ENCODE results near the gene BOD1L1. TPM values are rescaled to one million over a fixed set of nuclear protein-coding genes. Genes with fewer than 3 reads are reported as not detected.
A peak's percentile ranks its signal among the peaks of the same experiment; 100 is the strongest.
"Not testable (repeated sequence)": the region's sequence is repeated elsewhere in the genome, so short reads cannot be mapped to it uniquely, and the experiment has no call there.

The BOD1L1 gene
- polyA plus RNA-seq, 1 donor: 37.3 TPM

- not testable (repeated sequence) for H3K4me3 ChIP-seq (ENCODE audit: low read length); DNase-seq; H3K4me1 ChIP-seq (ENCODE audit: control insufficient read depth, insufficient read depth, low read length); H3K9me3 ChIP-seq (ENCODE audit: control insufficient read depth, low read depth, low read length); H3K27me3 ChIP-seq (ENCODE audit: control insufficient read depth, insufficient read depth, low read length); H3K36me3 ChIP-seq (ENCODE audit: control insufficient read depth, insufficient read depth, low read length); H3K27ac ChIP-seq (ENCODE audit: low read length)
- 80% methylated on average over 1 of the region's 5 CpGs for WGBS (ENCODE audit: insufficient coverage, low lambda C conversion rate)
Measured at GRCh38 chr4:13560111-13560510, 67.4 kb downstream of the BOD1L1 start.

- no peaks in the 10 kb centered on the region for H3K4me1 ChIP-seq (ENCODE audit: control insufficient read depth, insufficient read depth, low read length)
- peaks cover 6% of the 10 kb centered on the region for H3K27me3 ChIP-seq (ENCODE audit: control insufficient read depth, insufficient read depth, low read length)
- DNase-seq: no peak
- WGBS (ENCODE audit: insufficient coverage, low lambda C conversion rate): 46% methylated on average over 2 of the region's 2 CpGs
- H3K9me3 ChIP-seq (ENCODE audit: control insufficient read depth, low read depth, low read length): no peaks in the 10 kb centered on the region
- H3K27ac ChIP-seq (ENCODE audit: low read length): no peak overlapping the region
- H3K4me3 ChIP-seq (ENCODE audit: low read length): no peak overlapping the region
- no peaks in the 10 kb centered on the region for H3K36me3 ChIP-seq (ENCODE audit: control insufficient read depth, insufficient read depth, low read length)
Measured at GRCh38 chr4:13559413-13559812, 68.1 kb downstream of the BOD1L1 start.

- Histone ChIP-seq H3K9me3 (ENCODE audit: control insufficient read depth, low read depth, low read length) (no peaks in the 10 kb centered on the region), H3K27me3 (ENCODE audit: control insufficient read depth, insufficient read depth, low read length) (peaks cover 6% of the 10 kb centered on the region), H3K27ac (ENCODE audit: low read length) (no peak overlapping the region), H3K4me1 (ENCODE audit: control insufficient read depth, insufficient read depth, low read length) (no peaks in the 10 kb centered on the region), H3K36me3 (ENCODE audit: control insufficient read depth, insufficient read depth, low read length) (no peaks in the 10 kb centered on the region), H3K4me3 (ENCODE audit: low read length) (no peak overlapping the region)
- no CpG with 5 or more reads among the region's 1 CpG for WGBS (ENCODE audit: insufficient coverage, low lambda C conversion rate)
- no peak for DNase-seq
Measured at GRCh38 chr4:13558881-13559280, 68.6 kb downstream of the BOD1L1 start.

DNA sequence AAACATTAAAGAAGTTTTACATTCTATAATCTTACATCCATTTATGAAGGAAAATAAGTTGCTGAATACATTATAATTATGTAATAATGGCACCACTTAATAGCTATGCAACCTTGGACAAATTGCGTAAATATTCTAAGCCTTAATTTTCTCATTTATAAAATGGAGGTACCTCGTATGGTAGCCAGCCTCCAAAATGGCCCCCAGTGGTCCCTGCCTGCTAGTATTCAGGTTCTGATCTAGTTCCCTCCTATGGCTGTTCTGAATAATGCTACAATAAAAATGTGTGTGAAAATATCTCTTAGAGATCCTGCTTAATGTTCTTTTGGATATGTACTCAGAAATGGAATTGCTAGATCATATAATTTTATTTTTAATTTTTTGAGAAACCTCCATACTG is 72.2 kb downstream of the BOD1L1 start:
- Histone ChIP-seq H3K27me3 (ENCODE audit: control insufficient read depth, insufficient read depth, low read length) (peaks cover 8% of the 10 kb centered on the region), H3K4me3 (ENCODE audit: low read length) (no peak overlapping the region), H3K36me3 (ENCODE audit: control insufficient read depth, insufficient read depth, low read length) (no peaks in the 10 kb centered on the region), H3K9me3 (ENCODE audit: control insufficient read depth, low read depth, low read length) (no peaks in the 10 kb centered on the region), H3K4me1 (ENCODE audit: control insufficient read depth, insufficient read depth, low read length) (no peaks in the 10 kb centered on the region), H3K27ac (ENCODE audit: low read length) (no peak overlapping the region)
- 40% methylated on average over 1 of the region's 2 CpGs for WGBS (ENCODE audit: insufficient coverage, low lambda C conversion rate)
- DNase-seq: no peak

GRCh38 chr4:13553081-13553480 is 74.4 kb downstream of the BOD1L1 start:
- WGBS (ENCODE audit: insufficient coverage, low lambda C conversion rate): no CpG with 5 or more reads among the region's 1 CpG
- H3K36me3 ChIP-seq (ENCODE audit: control insufficient read depth, insufficient read depth, low read length): no peaks in the 10 kb centered on the region
- peaks cover 28% of the 10 kb centered on the region for H3K27me3 ChIP-seq (ENCODE audit: control insufficient read depth, insufficient read depth, low read length)
- no peak overlapping the region for H3K4me3 ChIP-seq (ENCODE audit: low read length)
- H3K27ac ChIP-seq (ENCODE audit: low read length): no peak overlapping the region
- peaks cover 3% of the 10 kb centered on the region for H3K4me1 ChIP-seq (ENCODE audit: control insufficient read depth, insufficient read depth, low read length)
- no peak for DNase-seq
- no peaks in the 10 kb centered on the region for H3K9me3 ChIP-seq (ENCODE audit: control insufficient read depth, low read depth, low read length)

DNA sequence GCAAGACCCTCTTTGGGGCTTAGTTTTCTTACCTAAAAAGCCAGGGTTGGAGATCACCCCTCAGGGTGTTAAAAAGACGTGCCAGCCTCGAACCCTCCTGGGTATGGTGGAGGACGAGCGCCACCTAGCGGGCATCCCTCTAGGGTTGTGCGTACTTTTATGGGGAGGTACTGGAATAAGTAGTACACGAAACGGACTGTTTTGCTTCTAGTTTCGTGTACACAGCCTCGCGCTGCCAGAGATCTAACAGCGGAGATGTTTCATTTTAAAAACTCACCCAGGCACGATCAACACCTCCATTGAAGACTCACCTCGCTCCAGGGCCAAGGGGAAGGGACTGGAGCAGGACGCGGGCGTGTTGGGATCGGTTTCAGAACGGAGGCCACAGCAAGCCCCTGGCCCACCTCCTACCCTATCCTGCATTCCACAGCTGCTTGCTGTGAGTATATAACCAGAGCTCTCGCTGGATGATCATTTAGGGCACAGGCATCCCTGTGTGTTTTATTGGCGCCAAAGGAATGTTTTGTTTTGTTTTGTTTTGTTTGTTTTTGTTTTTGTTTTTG is 78.5 kb downstream of the BOD1L1 start:
- no peaks in the 10 kb centered on the region for H3K36me3 ChIP-seq (ENCODE audit: control insufficient read depth, insufficient read depth, low read length)
- H3K4me3 ChIP-seq (ENCODE audit: low read length): peak overlapping the region; percentile 26
- peaks cover 58% of the 10 kb centered on the region for H3K27me3 ChIP-seq (ENCODE audit: control insufficient read depth, insufficient read depth, low read length)
- peaks cover 12% of the 10 kb centered on the region for H3K4me1 ChIP-seq (ENCODE audit: control insufficient read depth, insufficient read depth, low read length)
- WGBS (ENCODE audit: insufficient coverage, low lambda C conversion rate): no CpG with 5 or more reads among the region's 21 CpGs
- peaks cover 3% of the 10 kb centered on the region for H3K9me3 ChIP-seq (ENCODE audit: control insufficient read depth, low read depth, low read length)
- DNase-seq: peak; percentile 55 to 67
- H3K27ac ChIP-seq (ENCODE audit: low read length): no peak overlapping the region

GRCh38 chr4:13548059-13548983 is 79.2 kb downstream of the BOD1L1 start:
- DNase-seq: no peak
- Histone ChIP-seq H3K4me3 (ENCODE audit: low read length) (no peak overlapping the region), H3K27ac (ENCODE audit: low read length) (no peak overlapping the region), H3K27me3 (ENCODE audit: control insufficient read depth, insufficient read depth, low read length) (peaks cover 65% of the 10 kb centered on the region), H3K36me3 (ENCODE audit: control insufficient read depth, insufficient read depth, low read length) (no peaks in the 10 kb centered on the region), H3K4me1 (ENCODE audit: control insufficient read depth, insufficient read depth, low read length) (peaks cover 12% of the 10 kb centered on the region), H3K9me3 (ENCODE audit: control insufficient read depth, low read depth, low read length) (peaks cover 6% of the 10 kb centered on the region)
- WGBS (ENCODE audit: insufficient coverage, low lambda C conversion rate): 30% methylated on average over 4 of the region's 35 CpGs

- Histone ChIP-seq H3K9me3 (ENCODE audit: control insufficient read depth, low read depth, low read length) (peaks cover 6% of the 10 kb centered on the region), H3K27ac (ENCODE audit: low read length) (no peak overlapping the region), H3K4me1 (ENCODE audit: control insufficient read depth, insufficient read depth, low read length) (peaks cover 12% of the 10 kb centered on the region), H3K27me3 (ENCODE audit: control insufficient read depth, insufficient read depth, low read length) (peaks cover 71% of the 10 kb centered on the region), H3K4me3 (ENCODE audit: low read length) (peak overlapping the region; percentile 44), H3K36me3 (ENCODE audit: control insufficient read depth, insufficient read depth, low read length) (no peaks in the 10 kb centered on the region)
- WGBS (ENCODE audit: insufficient coverage, low lambda C conversion rate): 0% methylated on average over 1 of the region's 56 CpGs
- DNase-seq: peak in 1 of 2 donors; percentile 39
Measured at GRCh38 chr4:13547485-13548041, 80.0 kb downstream of the BOD1L1 start.

GRCh38 chr4:13546941-13547484 is 80.5 kb downstream of the BOD1L1 start:
- H3K27ac ChIP-seq (ENCODE audit: low read length): no peak overlapping the region
- WGBS (ENCODE audit: insufficient coverage, low lambda C conversion rate): no CpG with 5 or more reads among the region's 54 CpGs
- peaks cover 8% of the 10 kb centered on the region for H3K9me3 ChIP-seq (ENCODE audit: control insufficient read depth, low read depth, low read length)
- H3K4me3 ChIP-seq (ENCODE audit: low read length): peak overlapping the region; percentile 44
- peak in 1 of 2 donors; percentile 37 for DNase-seq
- H3K4me1 ChIP-seq (ENCODE audit: control insufficient read depth, insufficient read depth, low read length): peaks cover 12% of the 10 kb centered on the region
- H3K27me3 ChIP-seq (ENCODE audit: control insufficient read depth, insufficient read depth, low read length): peaks cover 76% of the 10 kb centered on the region
- no peaks in the 10 kb centered on the region for H3K36me3 ChIP-seq (ENCODE audit: control insufficient read depth, insufficient read depth, low read length)

DNA sequence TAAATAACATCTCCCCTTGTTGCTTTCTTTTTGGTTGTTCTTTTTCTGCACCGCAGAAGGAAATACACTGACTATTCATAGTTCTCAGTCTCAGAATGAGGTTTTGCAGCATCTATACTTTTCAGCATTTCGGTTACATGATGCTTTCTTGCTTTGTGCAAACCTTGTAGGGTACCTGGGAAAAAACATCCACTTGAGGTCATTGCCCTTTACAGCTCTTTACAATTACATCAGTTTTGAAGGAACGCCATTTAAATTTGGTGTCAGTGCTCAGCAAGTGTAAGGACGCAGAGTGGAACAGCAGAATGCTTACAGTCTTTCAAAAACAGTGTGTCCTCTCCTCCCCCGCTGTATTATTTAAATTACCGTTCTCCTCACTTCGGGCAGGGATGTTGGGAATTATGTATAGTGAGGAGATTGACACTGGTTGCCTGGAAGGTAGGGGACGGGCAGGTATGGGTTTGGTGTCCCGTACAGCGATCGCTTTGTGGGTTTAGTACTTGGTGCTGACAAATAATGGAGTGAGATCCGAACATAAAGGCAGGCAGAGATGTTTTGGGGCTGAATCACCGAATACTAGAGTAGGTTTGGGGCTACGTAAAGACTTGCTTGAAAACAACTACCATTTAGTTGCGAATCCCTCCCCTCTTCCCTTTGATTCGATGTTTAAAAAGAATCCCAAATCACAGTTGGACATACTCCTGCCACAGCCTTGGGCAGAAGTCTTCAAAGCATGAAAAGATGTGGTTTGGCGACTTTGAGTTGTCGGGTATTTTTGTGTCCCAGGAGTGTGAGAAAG is 81.2 kb downstream of the BOD1L1 start:
- no peak for DNase-seq
- Histone ChIP-seq H3K27me3 (ENCODE audit: control insufficient read depth, insufficient read depth, low read length) (peaks cover 83% of the 10 kb centered on the region), H3K9me3 (ENCODE audit: control insufficient read depth, low read depth, low read length) (peaks cover 12% of the 10 kb centered on the region), H3K27ac (ENCODE audit: low read length) (no peak overlapping the region), H3K36me3 (ENCODE audit: control insufficient read depth, insufficient read depth, low read length) (no peaks in the 10 kb centered on the region), H3K4me1 (ENCODE audit: control insufficient read depth, insufficient read depth, low read length) (peaks cover 18% of the 10 kb centered on the region), H3K4me3 (ENCODE audit: low read length) (no peak overlapping the region)
- 0% methylated on average over 1 of the region's 18 CpGs for WGBS (ENCODE audit: insufficient coverage, low lambda C conversion rate)
